ENCODE data around the gene TNS3. TPM values are rescaled to one million over a fixed set of nuclear protein-coding genes. Genes with fewer than 3 reads are reported as not detected.

TNS3 gene
- total RNA-seq, 1 donor from 2014 or later = 174 TPM

DNA sequence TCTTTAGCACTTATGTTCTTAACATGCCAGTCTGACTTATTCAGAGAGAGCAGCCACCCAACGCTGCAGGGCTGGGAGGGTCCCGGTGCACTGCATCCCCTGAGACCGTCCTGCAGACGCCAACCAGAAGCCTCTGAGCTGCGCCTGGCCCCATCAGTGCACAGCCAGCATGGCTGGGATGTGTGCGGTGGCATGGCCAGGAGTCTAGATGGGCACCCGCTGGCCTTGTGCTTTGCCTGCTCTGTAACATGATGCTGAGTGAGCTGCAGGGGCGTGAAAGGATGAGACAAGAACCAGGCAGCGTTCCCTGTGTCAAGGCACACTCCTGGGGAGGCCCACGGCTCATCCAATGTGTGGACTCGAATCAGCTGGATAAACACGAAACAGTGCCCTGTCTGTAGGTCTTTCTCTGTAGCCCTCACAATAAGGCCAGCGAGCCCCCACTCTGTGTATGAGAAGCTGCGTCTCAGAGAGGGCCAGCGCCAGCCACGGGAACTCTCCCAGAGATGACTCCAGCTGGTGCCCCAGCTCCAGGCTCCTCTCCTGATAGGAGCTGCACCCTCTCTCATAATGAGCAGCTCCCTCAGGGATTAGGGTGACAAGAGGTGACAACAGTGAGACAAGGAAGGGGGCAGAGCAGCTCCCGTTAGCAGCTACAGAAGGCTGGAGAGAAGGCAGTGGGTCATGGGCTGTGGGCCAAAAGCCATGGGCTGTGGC, 96.8 kb downstream of the TNS3 start:
- Histone ChIP-seq H3K27ac (no peak overlapping the region), H3K4me1 (peaks cover 53% of the 10 kb centered on the region), H3K27me3 (ENCODE audit: low read depth) (no peaks in the 10 kb centered on the region), H3K36me3 (no peaks in the 10 kb centered on the region), H3K9me3 (no peaks in the 10 kb centered on the region), H3K4me3 (no peak overlapping the region)
- intact Hi-C loops (cut with DNase I) = no loop called here
- DNase-seq (no peak), ATAC-seq (no peak)
- TF ChIP-seq, protein P1, sequence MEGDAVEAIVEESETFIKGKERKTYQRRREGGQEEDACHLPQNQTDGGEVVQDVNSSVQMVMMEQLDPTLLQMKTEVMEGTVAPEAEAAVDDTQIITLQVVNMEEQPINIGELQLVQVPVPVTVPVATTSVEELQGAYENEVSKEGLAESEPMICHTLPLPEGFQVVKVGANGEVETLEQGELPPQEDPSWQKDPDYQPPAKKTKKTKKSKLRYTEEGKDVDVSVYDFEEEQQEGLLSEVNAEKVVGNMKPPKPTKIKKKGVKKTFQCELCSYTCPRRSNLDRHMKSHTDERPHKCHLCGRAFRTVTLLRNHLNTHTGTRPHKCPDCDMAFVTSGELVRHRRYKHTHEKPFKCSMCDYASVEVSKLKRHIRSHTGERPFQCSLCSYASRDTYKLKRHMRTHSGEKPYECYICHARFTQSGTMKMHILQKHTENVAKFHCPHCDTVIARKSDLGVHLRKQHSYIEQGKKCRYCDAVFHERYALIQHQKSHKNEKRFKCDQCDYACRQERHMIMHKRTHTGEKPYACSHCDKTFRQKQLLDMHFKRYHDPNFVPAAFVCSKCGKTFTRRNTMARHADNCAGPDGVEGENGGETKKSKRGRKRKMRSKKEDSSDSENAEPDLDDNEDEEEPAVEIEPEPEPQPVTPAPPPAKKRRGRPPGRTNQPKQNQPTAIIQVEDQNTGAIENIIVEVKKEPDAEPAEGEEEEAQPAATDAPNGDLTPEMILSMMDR (IDR thresholded peaks at IDR 0.05) = no peak

GRCh38 chr7:47484457-47484856, 97.5 kb downstream of the TNS3 start:
- Histone ChIP-seq H3K9me3 (no peaks in the 10 kb centered on the region), H3K36me3 (no peaks in the 10 kb centered on the region), H3K4me3 (no peak overlapping the region), H3K27me3 (ENCODE audit: low read depth) (no peaks in the 10 kb centered on the region), H3K27ac (no peak overlapping the region), H3K4me1 (peaks cover 59% of the 10 kb centered on the region)
- intact Hi-C loops (cut with DNase I) = no loop called here
- DNase-seq = no peak
- TF ChIP-seq, protein P1 (IDR thresholded peaks at IDR 0.05) = no peak
- no peak for ATAC-seq

DNA sequence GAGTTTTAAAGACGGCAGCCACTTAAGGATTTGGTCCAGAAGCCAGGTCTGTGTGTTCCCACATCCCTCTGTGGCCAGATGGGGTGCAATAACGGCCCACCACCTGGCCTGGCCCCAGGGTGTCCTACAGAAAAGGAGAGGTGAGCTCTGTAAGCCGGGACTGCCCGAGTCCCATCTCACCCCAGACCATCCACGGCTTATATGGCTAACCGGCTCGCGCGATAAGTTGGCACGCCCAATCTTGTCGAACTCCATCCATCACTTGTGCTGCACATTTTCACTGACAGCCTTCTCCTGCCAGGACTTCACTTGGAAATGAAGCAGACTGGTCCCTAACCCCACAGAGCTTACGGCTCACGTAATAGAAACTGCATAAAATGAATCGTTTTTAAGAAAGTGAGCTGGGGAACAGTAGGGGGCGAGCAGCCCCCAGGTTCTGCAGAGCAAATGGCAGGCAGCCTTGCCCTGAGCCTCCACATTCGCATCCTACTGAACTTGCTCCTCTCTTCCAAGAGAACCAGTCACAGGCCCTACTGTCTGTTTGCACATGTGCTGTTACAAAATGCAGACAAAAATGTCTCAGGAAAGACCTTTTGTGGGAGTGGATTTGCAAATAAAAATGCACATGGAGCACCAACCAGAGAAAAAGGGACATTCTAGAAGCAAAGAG, 98.2 kb downstream of the TNS3 start:
- intact Hi-C loops (cut with DNase I) = no loop called here
- H3K27me3 ChIP-seq (ENCODE audit: low read depth) = no peaks in the 10 kb centered on the region
- no peaks in the 10 kb centered on the region for H3K36me3 ChIP-seq
- ATAC-seq (no peak), DNase-seq (no peak)
- TF ChIP-seq, protein P1 (IDR thresholded peaks at IDR 0.05) = peak; percentile 16
- H3K4me1 ChIP-seq = peaks cover 67% of the 10 kb centered on the region
- H3K9me3 ChIP-seq = no peaks in the 10 kb centered on the region
- H3K27ac ChIP-seq = no peak overlapping the region
- H3K4me3 ChIP-seq = no peak overlapping the region

DNA sequence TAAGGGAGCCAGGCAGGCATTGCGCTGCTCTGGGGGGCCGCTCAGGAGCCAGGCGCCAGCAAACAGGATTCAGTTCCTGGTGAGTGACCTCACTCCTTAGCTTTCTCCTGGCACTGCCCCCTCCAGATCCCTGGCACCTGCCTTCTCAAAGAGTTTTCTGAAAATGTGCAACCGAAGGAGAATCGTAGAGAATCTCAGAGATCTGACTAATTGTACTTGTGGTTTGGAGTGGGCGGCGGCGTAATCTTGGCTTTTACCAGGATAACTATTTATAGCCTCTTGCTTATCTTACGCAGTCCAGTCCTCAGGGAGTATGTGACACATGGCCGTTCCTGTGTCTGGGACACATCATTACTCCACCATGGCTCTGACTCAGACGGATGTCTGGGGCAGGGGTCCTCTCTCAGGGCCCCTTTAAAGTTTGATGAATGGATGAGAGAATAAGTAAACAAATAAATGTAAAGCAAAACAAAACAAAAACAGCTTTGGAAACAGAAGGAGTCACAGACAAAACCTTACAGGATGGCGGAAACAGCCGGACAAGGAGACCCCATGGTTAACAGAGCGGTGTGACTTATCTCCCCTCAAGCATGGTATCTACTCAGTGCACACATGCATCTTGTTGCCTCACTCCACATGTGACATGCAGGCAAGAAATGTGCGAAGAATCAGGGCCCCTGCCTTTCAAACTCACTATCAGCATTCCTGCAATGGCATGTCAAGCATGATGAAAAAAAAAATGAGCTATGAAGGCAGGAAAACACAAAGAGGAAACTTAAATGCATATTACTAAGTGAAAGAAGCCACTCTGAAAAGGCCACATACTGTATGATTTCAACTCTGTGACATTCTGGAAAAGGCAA, 99.7 kb downstream of the TNS3 start:
- Histone ChIP-seq H3K36me3 (no peaks in the 10 kb centered on the region), H3K4me3 (no peak overlapping the region), H3K4me1 (peaks cover 72% of the 10 kb centered on the region), H3K27ac (peak overlapping the region; percentile 76), H3K27me3 (ENCODE audit: low read depth) (no peaks in the 10 kb centered on the region), H3K9me3 (no peaks in the 10 kb centered on the region)
- DNase-seq (no peak), ATAC-seq (peak; percentile 76 to 80)
- TF ChIP-seq, protein P1 (IDR thresholded peaks at IDR 0.05) = no peak
- intact Hi-C loops (cut with DNase I) = no loop called here

DNA sequence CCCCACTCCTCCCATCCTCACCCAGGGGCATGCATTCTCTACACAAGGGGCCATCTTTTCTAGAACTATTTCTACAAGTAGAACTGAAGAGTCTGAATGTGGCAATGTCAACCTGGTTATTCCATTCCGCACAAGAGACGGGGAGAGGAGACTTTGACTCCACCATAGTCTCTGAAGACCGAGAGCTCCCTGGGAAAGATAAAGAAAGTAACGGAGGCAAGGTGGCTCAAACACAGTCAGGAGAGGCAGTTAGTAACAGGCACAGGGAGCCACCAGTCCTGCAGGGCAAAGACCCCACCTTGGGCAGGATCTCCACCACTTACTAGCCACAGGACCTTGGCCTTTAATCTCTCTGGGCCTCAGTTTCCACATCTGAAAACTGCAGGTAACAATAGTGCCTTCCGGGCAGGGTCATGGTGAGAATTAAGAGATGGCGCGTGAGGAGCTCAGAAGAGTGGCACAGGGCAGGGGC, 100.3 kb downstream of the TNS3 start:
- Histone ChIP-seq H3K27me3 (ENCODE audit: low read depth) (no peaks in the 10 kb centered on the region), H3K4me3 (no peak overlapping the region), H3K27ac (peak overlapping the region; percentile 76), H3K9me3 (no peaks in the 10 kb centered on the region), H3K4me1 (peaks cover 79% of the 10 kb centered on the region), H3K36me3 (no peaks in the 10 kb centered on the region)
- ATAC-seq = no peak
- TF ChIP-seq, protein P1 (IDR thresholded peaks at IDR 0.05) = no peak
- DNase-seq = no peak
- intact Hi-C loops (cut with DNase I) = no loop called here
